Tibial artery (tissue), 4 donors: ENCODE results near the gene UQCRH.
A peak's percentile ranks its signal among the peaks of the same experiment; 100 is the strongest.
"Not testable (repeated sequence)": the region's sequence is repeated elsewhere in the genome, so short reads cannot be mapped to it uniquely, and the experiment has no call there.

Source experiments
- DNase-seq, 2 donors: peaks; one replicate each; pipeline ENCODE4 v3.0.0-alpha.2; 2019
- H3K27ac ChIP-seq, 2 donors: fragments of 200-600 bp; sonication (generic) in 1 of 2; 1 replicate in 1 of 2; 2 replicates in 1 of 2; pipeline ENCODE4 v1.5.1; 2018 to 2019; ENCODE audit warnings: mild to moderate bottlenecking in 1 of 2
- H3K27me3 ChIP-seq, 2 donors: fragments of 200-600 bp; sonication (generic) in 1 of 2; one replicate each; pipeline versions ENCODE4 v1.5.1 to v1.6.0; 2016 to 2019
- H3K36me3 ChIP-seq, 3 donors: fragments of 200-600 bp; sonication (generic) in 2 of 3; one replicate each; pipeline ENCODE4 v1.5.1; 2016 to 2019; ENCODE audit warnings: mild to moderate bottlenecking in 2 of 3
- H3K4me1 ChIP-seq, 4 donors: fragments of 200-600 bp; sonication (generic) in 2 of 4; 1 replicate in 3 of 4; 2 replicates in 1 of 4; pipeline ENCODE4 v1.5.1; 2016 to 2019
- H3K4me3 ChIP-seq, 2 donors: fragments of 200-600 bp; sonication (generic) in 1 of 2; 1 replicate in 1 of 2; 2 replicates in 1 of 2; pipeline ENCODE4 v1.5.1; 2018 to 2019; ENCODE audit warnings: mild to moderate bottlenecking in 2 of 2
- H3K9me3 ChIP-seq, 3 donors: fragments of 200-600 bp; sonication (generic) in 1 of 3; one replicate each; pipeline ENCODE4 v1.5.1; 2016 to 2019
- CTCF ChIP-seq, 2 experiments: fragments of 200-600 bp in 1 of 2; fragments of 450-650 bp in 1 of 2; IDR thresholded peaks; one replicate each; pipeline ENCODE4 v1.5.1; 2017 to 2019; ENCODE audit warnings: antibody characterized with exemption in 2 of 2, mild to moderate bottlenecking in 1 of 2, moderate library complexity in 1 of 2
- intact Hi-C: fragments of 100-400 bp; cut with DNase I; formaldehyde crosslinking; loops from one replicate; pipeline ENCODE4 v1.15.0; 2023; ENCODE audit warnings: low total_unique reads

The UQCRH gene

GRCh38 chr1:46325285-46326076 is 22.0 kb downstream of the UQCRH start:
- intact Hi-C loops, H3K27ac ChIP-seq, H3K27me3 ChIP-seq, H3K4me1 ChIP-seq, H3K36me3 ChIP-seq, H3K9me3 ChIP-seq, H3K4me3 ChIP-seq: not testable (repeated sequence)
- DNase-seq, result peak in 1 of 2 donors; percentile 7

GRCh38 chr1:46328182-46328581 is 24.7 kb downstream of the UQCRH start:
- H3K36me3 ChIP-seq, H3K9me3 ChIP-seq, H3K4me3 ChIP-seq, H3K27me3 ChIP-seq, H3K27ac ChIP-seq, DNase-seq, H3K4me1 ChIP-seq, intact Hi-C loops: not testable (repeated sequence)

GRCh38 chr1:46329807-46330206 is 26.3 kb downstream of the UQCRH start:
- H3K4me3 ChIP-seq, H3K4me1 ChIP-seq, H3K27me3 ChIP-seq, H3K27ac ChIP-seq, intact Hi-C loops, DNase-seq, H3K9me3 ChIP-seq, H3K36me3 ChIP-seq: not testable (repeated sequence)

- intact Hi-C loops, H3K36me3 ChIP-seq, H3K27ac ChIP-seq: not testable (repeated sequence)
Observed at GRCh38 chr1:46330381-46330780, 26.9 kb downstream of the UQCRH start.

GRCh38 chr1:46331786-46332540 is 28.5 kb downstream of the UQCRH start:
- H3K27ac ChIP-seq, H3K9me3 ChIP-seq, H3K36me3 ChIP-seq, DNase-seq, H3K4me3 ChIP-seq, intact Hi-C loops, H3K4me1 ChIP-seq, H3K27me3 ChIP-seq: not testable (repeated sequence)

More at GRCh38 chr1:46330381-46330780, 26.9 kb downstream of the UQCRH start:
- H3K9me3 ChIP-seq, H3K27me3 ChIP-seq, DNase-seq, H3K4me3 ChIP-seq, H3K4me1 ChIP-seq: not testable (repeated sequence)

- intact Hi-C loops, result no loop called here
- Histone ChIP-seq H3K4me3 (no peak overlapping the region), H3K9me3 (no peaks in the 10 kb centered on the region), H3K36me3 (no peaks in the 10 kb centered on the region), H3K27ac (no peak overlapping the region), H3K27me3 (no peaks in the 10 kb centered on the region), H3K4me1 (no peaks in the 10 kb centered on the region)
- no peak for TF ChIP-seq CTCF (IDR thresholded peaks at IDR 0.05)
- DNase-seq, result no peak
Observed at GRCh38 chr1:46333300-46334029, 30.0 kb downstream of the UQCRH start.

GRCh38 chr1:46334030-46334384 is 30.5 kb downstream of the UQCRH start:
- no peaks in the 10 kb centered on the region for H3K9me3 ChIP-seq
- no peaks in the 10 kb centered on the region for H3K27me3 ChIP-seq
- intact Hi-C loops, result no loop called here
- no peak overlapping the region for H3K4me3 ChIP-seq
- peaks cover 0 to 1% (median 0%) of the 10 kb centered on the region in 4 donors for H3K4me1 ChIP-seq
- H3K27ac ChIP-seq, result no peak overlapping the region
- DNase-seq, result no peak
- no peaks in the 10 kb centered on the region for H3K36me3 ChIP-seq
- TF ChIP-seq CTCF (IDR thresholded peaks at IDR 0.05), result no peak

- H3K36me3 ChIP-seq, result no peaks in the 10 kb centered on the region
- no peaks in the 10 kb centered on the region for H3K27me3 ChIP-seq
- H3K9me3 ChIP-seq, result no peaks in the 10 kb centered on the region
- TF ChIP-seq CTCF (IDR thresholded peaks at IDR 0.05), result no peak
- no peak overlapping the region for H3K27ac ChIP-seq
- peaks cover 0 to 10% (median 6%) of the 10 kb centered on the region in 4 donors for H3K4me1 ChIP-seq
- DNase-seq, result no peak
- H3K4me3 ChIP-seq, result no peak overlapping the region
- intact Hi-C loops, result no loop called here
Observed at GRCh38 chr1:46335081-46335480, 31.6 kb downstream of the UQCRH start.

- H3K4me3 ChIP-seq, H3K36me3 ChIP-seq, H3K27me3 ChIP-seq, intact Hi-C loops, H3K9me3 ChIP-seq, H3K27ac ChIP-seq, DNase-seq: not testable (repeated sequence)
- H3K4me1 ChIP-seq, result peaks cover 0 to 24% (median 19%) of the 10 kb centered on the region in 4 donors
Observed at GRCh38 chr1:46337409-46337808, 33.9 kb downstream of the UQCRH start.
